ENCODE measurements around the gene MTARC2.
A peak's percentile ranks its signal among the peaks of the same experiment; 100 is the strongest.

MTARC2 gene

DNA sequence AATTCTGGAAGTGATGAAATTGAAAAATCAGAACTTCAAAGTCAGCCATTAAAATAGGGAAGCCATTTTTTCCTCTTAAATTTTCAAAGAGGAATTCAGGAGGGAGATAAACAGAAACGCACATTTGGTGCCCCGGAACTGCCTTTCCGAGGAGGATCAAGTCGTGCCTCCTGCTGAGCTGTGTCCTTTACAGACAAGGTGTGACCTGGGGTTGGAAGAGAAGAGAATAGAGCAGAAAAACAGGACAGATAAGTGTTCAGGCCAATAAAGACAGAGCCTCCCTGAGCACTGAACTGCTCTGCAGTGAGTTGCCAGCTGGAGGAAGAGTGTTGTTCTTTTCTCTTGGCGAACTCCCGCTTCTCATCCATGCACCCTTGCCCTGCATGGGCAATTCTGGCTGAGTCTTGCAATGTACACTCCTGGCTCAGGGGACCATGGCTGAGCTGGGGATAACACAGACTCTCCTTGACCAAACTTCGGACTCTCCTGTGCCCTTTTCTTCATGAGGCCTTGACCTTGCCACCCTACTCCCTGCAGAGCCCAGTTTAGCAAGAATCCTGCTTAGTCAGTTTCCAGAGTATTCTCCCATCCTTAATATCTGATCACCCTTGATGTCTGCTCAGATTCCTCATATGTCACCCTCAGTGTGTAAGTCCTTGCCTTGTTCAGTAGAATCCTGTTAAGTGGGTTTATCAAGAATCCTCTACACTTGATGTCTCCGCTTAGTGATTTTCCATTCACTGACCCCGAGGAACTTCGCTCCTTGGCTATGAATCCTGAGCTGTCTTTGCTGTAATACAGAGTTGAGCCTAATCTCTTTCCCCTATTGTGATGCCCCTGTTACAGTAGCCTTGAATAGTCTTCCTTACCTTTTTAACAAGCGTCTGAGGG, 37.3 kb downstream of the MTARC2 start:
- Histone ChIP-seq H3K27me3 (ENCODE audit: insufficient read depth, insufficient read length) (no peaks in the 10 kb centered on the region), H3K4me1 (ENCODE audit: insufficient read depth, insufficient read length) (peaks cover 9% of the 10 kb centered on the region), H3K9me3 (ENCODE audit: insufficient read depth, low read length) (no peaks in the 10 kb centered on the region), H3K9ac (ENCODE audit: insufficient read length, low read depth) (peak overlapping the region; percentile 90), H3K4me3 (ENCODE audit: insufficient read length, low read depth) (no peak overlapping the region), H3K36me3 (ENCODE audit: insufficient read depth, insufficient read length, low read length) (no peaks in the 10 kb centered on the region)
- TF ChIP-seq ZNF274 (IDR thresholded peaks at IDR 0.05; ENCODE audit: low read depth, low read length): no peak
- no peak for DNase-seq (ENCODE audit: low read depth, low spot score)

DNA sequence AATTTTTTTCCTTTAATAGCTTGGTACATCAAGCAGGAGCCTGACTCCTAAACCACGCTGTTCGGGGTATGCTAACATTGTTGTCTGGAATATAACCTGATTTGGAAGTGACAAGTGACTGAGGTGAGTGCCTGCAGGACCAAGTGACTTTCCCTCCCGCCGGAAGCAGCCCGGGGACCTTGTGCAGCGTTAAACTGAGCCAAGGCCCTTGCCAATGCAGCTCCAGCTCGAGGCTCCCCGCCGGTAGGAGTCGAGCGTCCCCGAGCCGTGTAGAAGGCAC, 37.9 kb downstream of the MTARC2 start:
- TF ChIP-seq ZNF274 (IDR thresholded peaks at IDR 0.05; ENCODE audit: low read depth, low read length) (no peak), YY1 (IDR thresholded peaks at IDR 0.05; ENCODE audit: insufficient read depth, insufficient read length) (no peak), SUZ12 (IDR thresholded peaks at IDR 0.05; ENCODE audit: extremely low read depth, insufficient read depth, insufficient read length) (no peak)
- H3K9me3 ChIP-seq (ENCODE audit: insufficient read depth, low read length): no peaks in the 10 kb centered on the region
- peaks cover 9% of the 10 kb centered on the region for H3K4me1 ChIP-seq (ENCODE audit: insufficient read depth, insufficient read length)
- no peaks in the 10 kb centered on the region for H3K36me3 ChIP-seq (ENCODE audit: insufficient read depth, insufficient read length, low read length)
- H3K27me3 ChIP-seq (ENCODE audit: insufficient read depth, insufficient read length): no peaks in the 10 kb centered on the region
- peak overlapping the region; percentile 90 for H3K9ac ChIP-seq (ENCODE audit: insufficient read length, low read depth)
- peak overlapping the region; percentile 80 for H3K4me3 ChIP-seq (ENCODE audit: insufficient read length, low read depth)
- DNase-seq (ENCODE audit: low read depth, low spot score): no peak

DNA sequence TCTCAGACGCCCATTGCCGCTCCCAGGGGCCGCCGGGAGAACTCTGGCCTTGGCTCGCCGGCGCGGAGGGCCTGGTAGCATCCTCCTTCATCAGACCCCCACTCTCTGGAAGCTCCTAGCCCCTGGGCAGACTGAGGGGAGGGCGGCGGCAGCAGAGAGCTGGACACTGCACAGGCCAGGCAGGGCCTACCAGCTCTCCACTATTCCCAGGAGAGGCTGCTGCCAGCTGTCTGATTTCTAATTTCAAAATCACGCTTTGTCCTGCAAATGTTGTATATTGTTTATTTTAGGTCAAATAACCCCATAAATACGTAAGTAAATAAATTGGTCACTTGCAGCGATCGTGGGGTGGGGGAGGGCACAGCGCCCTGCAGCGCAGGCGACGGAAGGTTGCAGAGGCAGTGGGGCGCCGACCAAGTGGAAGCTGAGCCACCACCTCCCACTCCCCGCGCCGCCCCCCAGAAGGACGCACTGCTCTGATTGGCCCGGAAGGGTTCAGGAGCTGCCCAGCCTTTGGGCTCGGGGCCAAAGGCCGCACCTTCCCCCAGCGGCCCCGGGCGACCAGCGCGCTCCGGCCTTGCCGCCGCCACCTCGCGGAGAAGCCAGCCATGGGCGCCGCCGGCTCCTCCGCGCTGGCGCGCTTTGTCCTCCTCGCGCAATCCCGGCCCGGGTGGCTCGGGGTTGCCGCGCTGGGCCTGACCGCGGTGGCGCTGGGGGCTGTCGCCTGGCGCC, 38.4 kb downstream of the MTARC2 start, which contains the start of gene MTARC1:
Gene MTARC1, plus strand, starts transcription at position 577 of the 732 bp plus-strand sequence. Its CDS starts 32 bp downstream, at position 609.
- Histone ChIP-seq H3K36me3 (ENCODE audit: insufficient read depth, insufficient read length, low read length) (peaks cover 4% of the 10 kb centered on the region), H3K4me3 (ENCODE audit: insufficient read length, low read depth) (peak within 1 kb of the TSS; percentile 80), H3K9ac (ENCODE audit: insufficient read length, low read depth) (peak within 1 kb of the TSS; percentile 90), H3K4me1 (ENCODE audit: insufficient read depth, insufficient read length) (peaks cover 9% of the 10 kb centered on the region), H3K27me3 (ENCODE audit: insufficient read depth, insufficient read length) (no peaks in the 10 kb centered on the region), H3K9me3 (ENCODE audit: insufficient read depth, low read length) (no peaks in the 10 kb centered on the region)
- TF ChIP-seq ZNF274 (IDR thresholded peaks at IDR 0.05; ENCODE audit: low read depth, low read length): no peak
- no peak for TF ChIP-seq SUZ12 (IDR thresholded peaks at IDR 0.05; ENCODE audit: extremely low read depth, insufficient read depth, insufficient read length)
- no peak for TF ChIP-seq YY1 (IDR thresholded peaks at IDR 0.05; ENCODE audit: insufficient read depth, insufficient read length)
- peak; percentile 66 for DNase-seq (ENCODE audit: low read depth, low spot score)

DNA sequence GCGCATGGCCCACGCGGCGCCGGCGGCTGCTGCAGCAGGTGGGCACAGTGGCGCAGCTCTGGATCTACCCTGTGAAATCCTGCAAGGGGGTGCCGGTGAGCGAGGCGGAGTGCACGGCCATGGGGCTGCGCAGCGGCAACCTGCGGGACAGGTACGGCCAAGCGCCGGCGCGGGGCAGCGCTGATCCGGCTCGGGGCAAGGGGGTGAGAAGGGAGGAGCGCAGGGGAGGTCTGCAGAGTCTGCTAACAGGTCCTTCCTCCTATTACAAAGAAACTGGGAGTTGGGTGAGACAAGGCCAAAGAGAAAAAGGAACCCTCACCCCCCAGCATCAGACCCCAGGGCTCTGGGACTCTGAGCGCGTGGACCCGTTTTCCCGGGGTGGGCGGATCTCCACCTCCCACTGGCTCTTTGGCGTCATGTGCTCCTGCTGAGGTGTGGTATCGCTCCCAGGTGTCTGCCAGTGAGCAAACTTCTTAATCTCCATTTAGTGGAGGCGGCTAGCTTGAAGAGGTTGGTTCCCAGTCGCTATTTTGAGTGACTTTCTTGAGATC, 39.0 kb downstream of the MTARC2 start:
- Histone ChIP-seq H3K9me3 (ENCODE audit: insufficient read depth, low read length) (no peaks in the 10 kb centered on the region), H3K9ac (ENCODE audit: insufficient read length, low read depth) (peak overlapping the region; percentile 90), H3K4me3 (ENCODE audit: insufficient read length, low read depth) (peak overlapping the region; percentile 80), H3K27me3 (ENCODE audit: insufficient read depth, insufficient read length) (no peaks in the 10 kb centered on the region), H3K36me3 (ENCODE audit: insufficient read depth, insufficient read length, low read length) (peaks cover 5% of the 10 kb centered on the region), H3K4me1 (ENCODE audit: insufficient read depth, insufficient read length) (peaks cover 9% of the 10 kb centered on the region)
- peak; percentile 33 for DNase-seq (ENCODE audit: low read depth, low spot score)
- TF ChIP-seq SUZ12 (IDR thresholded peaks at IDR 0.05; ENCODE audit: extremely low read depth, insufficient read depth, insufficient read length) (no peak), ZNF274 (IDR thresholded peaks at IDR 0.05; ENCODE audit: low read depth, low read length) (no peak), YY1 (IDR thresholded peaks at IDR 0.05; ENCODE audit: insufficient read depth, insufficient read length) (no peak)

GRCh38 chr1:220788900-220789299, 40.8 kb downstream of the MTARC2 start:
- Histone ChIP-seq H3K4me1 (ENCODE audit: insufficient read depth, insufficient read length) (peaks cover 9% of the 10 kb centered on the region), H3K9ac (ENCODE audit: insufficient read length, low read depth) (no peak overlapping the region), H3K36me3 (ENCODE audit: insufficient read depth, insufficient read length, low read length) (peaks cover 5% of the 10 kb centered on the region), H3K9me3 (ENCODE audit: insufficient read depth, low read length) (no peaks in the 10 kb centered on the region), H3K27me3 (ENCODE audit: insufficient read depth, insufficient read length) (no peaks in the 10 kb centered on the region), H3K4me3 (ENCODE audit: insufficient read length, low read depth) (no peak overlapping the region)
- TF ChIP-seq SUZ12 (IDR thresholded peaks at IDR 0.05; ENCODE audit: extremely low read depth, insufficient read depth, insufficient read length) (no peak), ZNF274 (IDR thresholded peaks at IDR 0.05; ENCODE audit: low read depth, low read length) (no peak), YY1 (IDR thresholded peaks at IDR 0.05; ENCODE audit: insufficient read depth, insufficient read length) (no peak)
- DNase-seq (ENCODE audit: low read depth, low spot score): no peak

DNA sequence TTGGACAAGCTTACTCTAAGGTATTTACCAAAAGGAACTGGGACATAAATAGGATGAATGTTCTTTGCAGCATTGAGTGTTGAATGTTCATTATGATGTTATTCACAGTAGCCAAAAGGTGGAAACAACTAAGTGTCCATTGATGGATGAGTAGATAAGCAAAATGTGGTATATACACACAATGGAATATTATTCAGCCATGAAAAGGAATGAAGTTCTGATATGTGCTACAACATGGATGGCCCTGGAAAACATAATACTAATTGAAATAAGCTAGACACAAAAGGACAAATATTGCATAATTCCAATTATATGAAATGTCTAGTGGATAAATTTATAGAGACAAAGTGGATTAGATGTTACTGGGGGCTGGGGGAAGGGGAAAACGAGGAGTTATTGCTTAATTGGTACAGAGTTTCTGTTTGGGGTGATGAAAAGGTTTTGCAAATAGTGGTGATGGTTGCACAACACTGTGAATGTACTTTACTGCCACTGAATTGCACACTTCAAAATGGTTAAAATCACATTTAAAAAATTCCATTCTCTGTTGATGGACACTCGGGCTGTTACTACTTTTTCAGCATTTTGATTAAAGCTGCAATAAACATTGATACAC, 41.5 kb downstream of the MTARC2 start:
- DNase-seq (ENCODE audit: low read depth, low spot score): no peak
- TF ChIP-seq SUZ12 (IDR thresholded peaks at IDR 0.05; ENCODE audit: extremely low read depth, insufficient read depth, insufficient read length): no peak
- no peak for TF ChIP-seq ZNF274 (IDR thresholded peaks at IDR 0.05; ENCODE audit: low read depth, low read length)
- no peak for TF ChIP-seq YY1 (IDR thresholded peaks at IDR 0.05; ENCODE audit: insufficient read depth, insufficient read length)

GRCh38 chr1:220791285-220791684, 43.2 kb downstream of the MTARC2 start:
- H3K9me3 ChIP-seq (ENCODE audit: insufficient read depth, low read length): no peaks in the 10 kb centered on the region
- no peaks in the 10 kb centered on the region for H3K27me3 ChIP-seq (ENCODE audit: insufficient read depth, insufficient read length)
- no peak for DNase-seq (ENCODE audit: low read depth, low spot score)
- H3K36me3 ChIP-seq (ENCODE audit: insufficient read depth, insufficient read length, low read length): peaks cover 5% of the 10 kb centered on the region
- no peaks in the 10 kb centered on the region for H3K4me1 ChIP-seq (ENCODE audit: insufficient read depth, insufficient read length)
- TF ChIP-seq SUZ12 (IDR thresholded peaks at IDR 0.05; ENCODE audit: extremely low read depth, insufficient read depth, insufficient read length) (no peak), ZNF274 (IDR thresholded peaks at IDR 0.05; ENCODE audit: low read depth, low read length) (no peak), YY1 (IDR thresholded peaks at IDR 0.05; ENCODE audit: insufficient read depth, insufficient read length) (no peak)
- no peak overlapping the region for H3K4me3 ChIP-seq (ENCODE audit: insufficient read length, low read depth)
- H3K9ac ChIP-seq (ENCODE audit: insufficient read length, low read depth): no peak overlapping the region

More for the DNA sequence above, 41.5 kb downstream of the MTARC2 start:
- H3K27me3 ChIP-seq (ENCODE audit: insufficient read depth, insufficient read length): no peaks in the 10 kb centered on the region
- peaks cover 9% of the 10 kb centered on the region for H3K4me1 ChIP-seq (ENCODE audit: insufficient read depth, insufficient read length)
- no peak overlapping the region for H3K9ac ChIP-seq (ENCODE audit: insufficient read length, low read depth)
- H3K9me3 ChIP-seq (ENCODE audit: insufficient read depth, low read length): no peaks in the 10 kb centered on the region
- no peak overlapping the region for H3K4me3 ChIP-seq (ENCODE audit: insufficient read length, low read depth)
- H3K36me3 ChIP-seq (ENCODE audit: insufficient read depth, insufficient read length, low read length): peaks cover 5% of the 10 kb centered on the region

Data from NT2/D1 (cell line).